Transverse colon (tissue), 4 donors: Measurements from ENCODE around the gene MYBPC2.

Experiments used
- EP300 ChIP-seq: sonication (generic); formaldehyde crosslinking; IDR thresholded peaks from one replicate; pipeline ENCODE4 v1.6.1; 2017; ENCODE audit warnings: antibody characterized with exemption, low read depth
- POLR2A ChIP-seq: fragments of 450-650 bp; IDR thresholded peaks from one replicate; pipeline ENCODE4 v1.6.1; 2016; ENCODE audit warnings: antibody characterized with exemption, mild to moderate bottlenecking, moderate library complexity
- POLR2AphosphoS5 ChIP-seq, 3 donors: sonication (generic); formaldehyde crosslinking; IDR thresholded peaks; one replicate each; pipeline ENCODE4 v1.6.1; 2016; ENCODE audit warnings: antibody characterized with exemption in 3 of 3
- TF ChIP-seq, protein P1 (sequence below), 5 experiments: fragments of 200-600 bp in 3 of 5; fragments of 450-650 bp in 2 of 5; sonication (generic) in 3 of 5; IDR thresholded peaks; 1 replicate in 2 of 5; 2 replicates in 3 of 5; pipeline ENCODE4 v1.5.1; 2016 to 2017; ENCODE audit warnings: antibody characterized with exemption in 5 of 5, inconsistent platforms in 3 of 5, mild to moderate bottlenecking in 2 of 5, moderate library complexity in 1 of 5

- TF ChIP-seq, protein P1, sequence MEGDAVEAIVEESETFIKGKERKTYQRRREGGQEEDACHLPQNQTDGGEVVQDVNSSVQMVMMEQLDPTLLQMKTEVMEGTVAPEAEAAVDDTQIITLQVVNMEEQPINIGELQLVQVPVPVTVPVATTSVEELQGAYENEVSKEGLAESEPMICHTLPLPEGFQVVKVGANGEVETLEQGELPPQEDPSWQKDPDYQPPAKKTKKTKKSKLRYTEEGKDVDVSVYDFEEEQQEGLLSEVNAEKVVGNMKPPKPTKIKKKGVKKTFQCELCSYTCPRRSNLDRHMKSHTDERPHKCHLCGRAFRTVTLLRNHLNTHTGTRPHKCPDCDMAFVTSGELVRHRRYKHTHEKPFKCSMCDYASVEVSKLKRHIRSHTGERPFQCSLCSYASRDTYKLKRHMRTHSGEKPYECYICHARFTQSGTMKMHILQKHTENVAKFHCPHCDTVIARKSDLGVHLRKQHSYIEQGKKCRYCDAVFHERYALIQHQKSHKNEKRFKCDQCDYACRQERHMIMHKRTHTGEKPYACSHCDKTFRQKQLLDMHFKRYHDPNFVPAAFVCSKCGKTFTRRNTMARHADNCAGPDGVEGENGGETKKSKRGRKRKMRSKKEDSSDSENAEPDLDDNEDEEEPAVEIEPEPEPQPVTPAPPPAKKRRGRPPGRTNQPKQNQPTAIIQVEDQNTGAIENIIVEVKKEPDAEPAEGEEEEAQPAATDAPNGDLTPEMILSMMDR (IDR thresholded peaks at IDR 0.05): no peak
- TF ChIP-seq POLR2A (peak; percentile 43), EP300 (no peak), POLR2AphosphoS5 (IDR thresholded peaks at IDR 0.05) (peak in 1 of 3 donors; percentile 55)
These were observed 1.1 kb upstream of the MYBPC2 start for GRCh38 chr19:50431343-50432220.
